Measurements from ENCODE around the gene PLEKHM2. TPM values are rescaled to one million over a fixed set of nuclear protein-coding genes. Genes with fewer than 3 reads are reported as not detected.

PLEKHM2 gene
- total RNA-seq, 1 donor from 2014 or later, result 60.6 TPM

GRCh38 chr1:15760520-15761211 is 76.5 kb downstream of the PLEKHM2 start:
- DNase-seq (ENCODE audit: low spot score in 2 of 2, unreplicated experiment in 2 of 2), result no peak
- no peak for TF ChIP-seq CTCF (IDR thresholded peaks at IDR 0.05; ENCODE audit: unreplicated experiment)
- H3K9me3 Mint-ChIP-seq, result no peaks in the 10 kb centered on the region
- peak overlapping the region; percentile 83 for H3K27ac Mint-ChIP-seq
- peak overlapping the region; percentile 87 for H3K4me3 Mint-ChIP-seq
- peaks cover 32% of the 10 kb centered on the region for H3K4me1 Mint-ChIP-seq
- peaks cover 16% of the 10 kb centered on the region for H3K36me3 Mint-ChIP-seq
- no peaks in the 10 kb centered on the region for H3K27me3 Mint-ChIP-seq (ENCODE audit: low read depth)

- TF ChIP-seq CTCF (IDR thresholded peaks at IDR 0.05; ENCODE audit: unreplicated experiment), result no peak
- Mint-ChIP-seq H3K27me3 (ENCODE audit: low read depth) (no peaks in the 10 kb centered on the region), H3K36me3 (peaks cover 21% of the 10 kb centered on the region), H3K4me1 (peaks cover 32% of the 10 kb centered on the region), H3K9me3 (no peaks in the 10 kb centered on the region), H3K4me3 (peak overlapping the region; percentile 87), H3K27ac (peak overlapping the region; percentile 83)
- no peak for DNase-seq (ENCODE audit: low spot score in 2 of 2, unreplicated experiment in 2 of 2)
Observed at GRCh38 chr1:15761366-15762128, 77.4 kb downstream of the PLEKHM2 start.

GRCh38 chr1:15762546-15762945 is 78.4 kb downstream of the PLEKHM2 start:
- H3K27ac Mint-ChIP-seq, result no peak overlapping the region
- H3K4me1 Mint-ChIP-seq, result peaks cover 27% of the 10 kb centered on the region
- H3K9me3 Mint-ChIP-seq, result no peaks in the 10 kb centered on the region
- DNase-seq (ENCODE audit: low spot score in 2 of 2, unreplicated experiment in 2 of 2), result no peak
- TF ChIP-seq CTCF (IDR thresholded peaks at IDR 0.05; ENCODE audit: unreplicated experiment), result no peak
- H3K27me3 Mint-ChIP-seq (ENCODE audit: low read depth), result no peaks in the 10 kb centered on the region
- no peak overlapping the region for H3K4me3 Mint-ChIP-seq
- peaks cover 21% of the 10 kb centered on the region for H3K36me3 Mint-ChIP-seq

DNA sequence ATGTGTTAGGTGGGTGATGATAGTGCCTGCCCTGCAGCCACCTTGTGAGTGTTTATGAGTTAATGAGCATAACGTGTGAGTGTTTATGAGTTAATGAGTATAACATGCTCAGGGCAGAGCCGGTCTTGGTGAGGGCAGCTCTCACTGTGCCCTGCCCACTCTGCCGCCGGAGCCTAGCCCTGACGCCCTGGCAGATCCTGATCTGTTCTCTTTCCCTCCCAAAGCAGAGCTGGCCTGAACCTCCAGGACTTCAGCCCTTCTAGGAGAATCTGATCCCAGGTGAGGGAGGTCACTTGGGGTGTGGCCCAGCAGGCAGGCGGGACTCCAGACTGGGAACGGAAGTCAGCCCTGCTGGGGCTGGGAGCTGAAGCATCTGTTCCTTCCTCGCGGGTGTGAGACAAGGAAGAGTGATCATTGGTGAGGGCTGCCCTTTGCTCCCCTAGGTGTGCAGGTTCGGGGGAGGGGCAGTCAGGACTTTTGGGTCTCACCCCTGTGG is 80.2 kb downstream of the PLEKHM2 start:
- TF ChIP-seq CTCF (IDR thresholded peaks at IDR 0.05; ENCODE audit: unreplicated experiment), result no peak

GRCh38 chr1:15764890-15765289 is 80.8 kb downstream of the PLEKHM2 start:
- H3K4me1 Mint-ChIP-seq, result peaks cover 20% of the 10 kb centered on the region
- no peaks in the 10 kb centered on the region for H3K27me3 Mint-ChIP-seq (ENCODE audit: low read depth)
- no peak for DNase-seq (ENCODE audit: low spot score in 2 of 2, unreplicated experiment in 2 of 2)
- no peak for TF ChIP-seq CTCF (IDR thresholded peaks at IDR 0.05; ENCODE audit: unreplicated experiment)
- peaks cover 26% of the 10 kb centered on the region for H3K36me3 Mint-ChIP-seq
- no peak overlapping the region for H3K4me3 Mint-ChIP-seq
- H3K9me3 Mint-ChIP-seq, result no peaks in the 10 kb centered on the region
- no peak overlapping the region for H3K27ac Mint-ChIP-seq

More for the DNA sequence above, 80.2 kb downstream of the PLEKHM2 start:
- no peak for DNase-seq (ENCODE audit: low spot score in 2 of 2, unreplicated experiment in 2 of 2)
- Mint-ChIP-seq H3K36me3 (peaks cover 26% of the 10 kb centered on the region), H3K27ac (peak overlapping the region; percentile 64), H3K4me1 (peaks cover 23% of the 10 kb centered on the region), H3K4me3 (no peak overlapping the region), H3K27me3 (ENCODE audit: low read depth) (no peaks in the 10 kb centered on the region), H3K9me3 (no peaks in the 10 kb centered on the region)
